Ramos (cell line): ENCODE results near the gene TMEM181.
"Not testable (repeated sequence)": the region's sequence is repeated elsewhere in the genome, so short reads cannot be mapped to it uniquely, and the experiment has no call there.

Experiments used
- in situ Hi-C: fragments of 300-500 bp; cut with MboI; formaldehyde crosslinking; loops from one replicate; pipeline ENCODE4 v1.14.3; 2022; ENCODE audit warnings: low sequenced_read_pairs; ENCODE audit not compliant: unreplicated experiment

Gene TMEM181

GRCh38 chr6:158672726-158673125 is 112.8 kb downstream of the TMEM181 start:
- in situ Hi-C loops, result no loop called here

GRCh38 chr6:158674342-158675131 is 114.6 kb downstream of the TMEM181 start:
- in situ Hi-C loops, result no loop called here

DNA sequence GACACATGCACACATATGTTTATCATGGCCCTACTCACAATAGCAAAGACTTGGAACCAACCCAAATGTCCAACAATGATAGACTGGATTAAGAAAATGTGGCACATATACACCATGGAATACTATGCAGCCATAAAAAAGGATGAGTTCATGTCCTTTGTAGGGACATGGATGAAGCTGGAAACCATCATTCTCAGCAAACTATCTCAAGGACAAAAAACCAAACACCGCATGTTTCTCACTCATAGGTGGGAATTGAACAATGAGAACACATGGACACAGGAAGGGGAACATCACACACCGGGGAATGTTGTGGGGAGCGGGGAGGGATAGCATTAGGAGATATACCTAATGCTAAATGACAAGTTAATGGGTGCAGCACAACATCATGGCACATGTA is 117.2 kb downstream of the TMEM181 start:
- in situ Hi-C loops, result not testable (repeated sequence)

GRCh38 chr6:158677906-158678578 is 118.2 kb downstream of the TMEM181 start:
- in situ Hi-C loops, result no loop called here

GRCh38 chr6:158680015-158680414 is 120.1 kb downstream of the TMEM181 start:
- in situ Hi-C loops, result no loop called here

DNA sequence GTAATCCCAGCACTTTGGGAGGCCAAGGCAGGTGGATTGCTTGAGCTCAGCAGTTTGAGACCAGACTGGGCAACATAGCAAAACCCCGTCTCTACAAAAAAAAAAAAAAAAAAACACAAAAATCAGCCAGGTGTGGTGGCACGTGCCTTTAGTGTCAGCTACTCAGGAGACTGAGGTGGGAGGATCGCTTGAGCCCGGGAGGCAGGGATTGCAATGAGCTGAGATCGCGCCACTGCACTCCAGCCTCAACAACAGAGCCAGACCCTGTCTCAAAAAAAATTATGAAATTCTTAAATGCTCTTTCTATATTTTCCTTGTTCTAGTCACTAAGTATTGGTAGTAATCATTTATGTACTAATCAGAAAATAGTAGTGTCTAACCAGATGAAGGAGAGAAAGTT is 120.6 kb downstream of the TMEM181 start:
- in situ Hi-C loops, result no loop called here

- in situ Hi-C loops, result no loop called here
These were observed 124.4 kb downstream of the TMEM181 start for GRCh38 chr6:158684311-158684710.

DNA sequence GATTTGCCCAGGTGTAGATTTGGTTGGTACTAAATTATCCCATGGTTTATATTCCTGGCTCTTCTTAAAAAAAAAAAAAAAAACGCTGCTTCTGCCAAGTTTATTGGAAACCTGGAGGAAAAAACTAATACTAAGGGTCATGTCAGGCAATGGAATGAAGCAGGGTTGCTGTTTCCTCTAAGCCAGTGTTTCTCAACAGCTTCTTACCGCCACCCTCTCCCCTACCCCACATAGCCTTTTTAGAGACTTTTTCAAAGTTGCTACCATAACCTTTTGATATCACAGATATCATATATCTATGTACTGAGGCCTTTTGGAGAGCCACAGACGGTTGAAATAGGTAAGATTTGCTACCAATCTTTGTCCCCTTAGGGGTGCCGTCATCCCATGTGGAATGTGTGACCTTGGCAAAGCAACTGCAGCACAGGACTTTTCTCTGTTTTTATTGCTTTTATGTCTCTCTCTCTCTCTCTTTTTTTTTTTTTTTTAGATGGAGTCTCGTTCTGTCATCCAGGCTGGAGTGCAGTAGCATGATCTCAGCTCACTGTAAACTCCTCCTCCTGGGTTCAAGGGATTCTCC is 124.9 kb downstream of the TMEM181 start:
- in situ Hi-C loops, result no loop called here
